ENCODE measurements around the gene DGKB. TPM values are rescaled to one million over a fixed set of nuclear protein-coding genes. Genes with fewer than 3 reads are reported as not detected.

Gene DGKB
- total RNA-seq, 4 donors from 2014 or later: 0.27 to 0.88 (median 0.76) TPM; not detected in 1

DNA sequence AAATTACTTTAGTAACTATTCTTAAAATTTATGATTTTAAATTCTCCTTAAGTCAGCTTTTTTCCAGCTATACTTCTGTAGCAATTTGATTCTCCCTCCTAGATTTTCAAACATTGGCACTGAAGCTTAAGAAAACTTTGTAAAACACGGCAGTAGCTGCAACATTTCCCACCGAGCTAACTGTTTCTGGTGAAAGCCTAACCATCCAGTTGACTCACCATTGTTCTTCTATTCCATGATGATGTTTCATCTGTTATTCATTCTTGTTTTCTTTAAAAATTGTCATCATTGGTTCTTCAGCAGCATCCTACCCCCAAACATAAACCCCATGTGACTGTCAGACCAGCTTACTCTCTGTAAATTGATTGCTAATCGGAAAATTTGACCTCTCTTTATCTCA is 312.3 kb downstream of the DGKB start:
- Histone ChIP-seq H3K4me3 (no peak overlapping the region), H3K9me3 (no peaks in the 10 kb centered on the region), H3K27me3 (no peaks in the 10 kb centered on the region), H3K36me3 (no peaks in the 10 kb centered on the region), H3K4me1 (no peaks in the 10 kb centered on the region), H3K27ac (no peak overlapping the region)
- no peak for DNase-seq
- TF ChIP-seq POLR2A (IDR thresholded peaks at IDR 0.05): no peak
- TF ChIP-seq, protein P1, sequence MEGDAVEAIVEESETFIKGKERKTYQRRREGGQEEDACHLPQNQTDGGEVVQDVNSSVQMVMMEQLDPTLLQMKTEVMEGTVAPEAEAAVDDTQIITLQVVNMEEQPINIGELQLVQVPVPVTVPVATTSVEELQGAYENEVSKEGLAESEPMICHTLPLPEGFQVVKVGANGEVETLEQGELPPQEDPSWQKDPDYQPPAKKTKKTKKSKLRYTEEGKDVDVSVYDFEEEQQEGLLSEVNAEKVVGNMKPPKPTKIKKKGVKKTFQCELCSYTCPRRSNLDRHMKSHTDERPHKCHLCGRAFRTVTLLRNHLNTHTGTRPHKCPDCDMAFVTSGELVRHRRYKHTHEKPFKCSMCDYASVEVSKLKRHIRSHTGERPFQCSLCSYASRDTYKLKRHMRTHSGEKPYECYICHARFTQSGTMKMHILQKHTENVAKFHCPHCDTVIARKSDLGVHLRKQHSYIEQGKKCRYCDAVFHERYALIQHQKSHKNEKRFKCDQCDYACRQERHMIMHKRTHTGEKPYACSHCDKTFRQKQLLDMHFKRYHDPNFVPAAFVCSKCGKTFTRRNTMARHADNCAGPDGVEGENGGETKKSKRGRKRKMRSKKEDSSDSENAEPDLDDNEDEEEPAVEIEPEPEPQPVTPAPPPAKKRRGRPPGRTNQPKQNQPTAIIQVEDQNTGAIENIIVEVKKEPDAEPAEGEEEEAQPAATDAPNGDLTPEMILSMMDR (IDR thresholded peaks at IDR 0.05): no peak

DNA sequence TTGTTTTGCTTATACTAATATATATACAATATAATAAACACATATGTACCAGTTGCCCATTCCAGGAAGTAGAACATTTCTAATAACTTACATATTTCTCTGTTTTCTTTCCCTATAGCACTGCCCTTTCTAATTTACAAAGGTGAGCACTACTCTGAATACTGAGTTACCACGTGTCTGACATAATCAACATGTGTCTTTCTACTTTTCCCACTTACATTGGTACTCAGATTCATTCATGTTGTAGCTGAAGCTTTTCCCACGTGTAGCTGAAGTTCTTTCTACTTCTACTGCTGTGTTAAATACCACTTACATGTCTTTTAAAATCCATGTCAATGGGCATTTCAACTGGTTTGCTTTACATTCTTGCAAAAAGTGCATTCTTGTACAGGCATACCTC is 317.3 kb downstream of the DGKB start:
- Histone ChIP-seq H3K27ac (no peak overlapping the region), H3K36me3 (no peaks in the 10 kb centered on the region)
- TF ChIP-seq, protein P1 (IDR thresholded peaks at IDR 0.05): no peak
- TF ChIP-seq POLR2A (IDR thresholded peaks at IDR 0.05): no peak

DNA sequence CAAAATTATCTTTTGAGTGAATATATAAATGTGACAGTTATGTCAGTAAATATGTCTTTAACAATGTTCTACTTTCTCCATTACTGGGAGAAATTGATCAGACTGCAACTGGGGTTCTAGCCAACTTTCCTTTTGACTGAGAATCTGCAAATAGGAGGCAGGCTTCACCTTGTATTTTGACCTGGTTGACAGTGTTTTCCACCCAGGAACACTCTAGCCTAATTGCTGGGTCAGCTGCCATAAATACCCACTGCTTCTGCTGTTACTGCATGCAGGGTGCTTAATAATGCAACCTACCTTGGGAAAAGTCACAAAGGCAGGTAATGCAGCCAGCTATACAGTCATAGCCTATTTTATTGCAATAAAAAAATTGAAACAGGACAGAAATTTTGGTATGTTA is 319.0 kb downstream of the DGKB start:
- Histone ChIP-seq H3K36me3 (no peaks in the 10 kb centered on the region), H3K27ac (no peak overlapping the region), H3K4me1 (no peaks in the 10 kb centered on the region), H3K9me3 (no peaks in the 10 kb centered on the region), H3K27me3 (no peaks in the 10 kb centered on the region), H3K4me3 (no peak overlapping the region)
- TF ChIP-seq, protein P1 (IDR thresholded peaks at IDR 0.05): no peak
- TF ChIP-seq POLR2A (IDR thresholded peaks at IDR 0.05): no peak
- no peak for DNase-seq

More for the DNA sequence above, 317.3 kb downstream of the DGKB start:
- Histone ChIP-seq H3K4me1 (no peaks in the 10 kb centered on the region), H3K27me3 (no peaks in the 10 kb centered on the region), H3K4me3 (no peak overlapping the region), H3K9me3 (no peaks in the 10 kb centered on the region)
- no peak for DNase-seq

DNA sequence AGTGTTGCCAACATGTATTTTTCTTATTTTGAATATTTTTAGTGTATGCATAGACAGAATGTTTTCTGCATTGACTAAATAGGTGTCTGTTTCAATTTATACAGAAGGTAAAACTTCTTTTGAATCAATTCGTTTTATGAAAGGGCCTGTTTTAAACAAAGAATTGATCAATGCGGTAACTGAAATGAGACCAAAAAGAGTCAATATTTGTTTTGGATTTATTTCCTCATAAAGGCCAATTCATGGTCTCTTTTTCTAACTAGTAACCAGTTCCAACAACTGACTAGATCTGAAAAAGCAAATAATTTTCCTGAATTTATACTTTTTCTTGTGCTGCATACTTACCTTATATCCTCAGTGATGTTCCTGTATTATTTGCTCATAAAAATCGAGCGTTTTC is 320.5 kb downstream of the DGKB start:
- Histone ChIP-seq H3K27me3 (no peaks in the 10 kb centered on the region), H3K36me3 (no peaks in the 10 kb centered on the region), H3K27ac (no peak overlapping the region), H3K4me3 (no peak overlapping the region), H3K4me1 (no peaks in the 10 kb centered on the region), H3K9me3 (no peaks in the 10 kb centered on the region)
- no peak for TF ChIP-seq POLR2A (IDR thresholded peaks at IDR 0.05)
- TF ChIP-seq, protein P1 (IDR thresholded peaks at IDR 0.05): no peak
- no peak for DNase-seq

DNA sequence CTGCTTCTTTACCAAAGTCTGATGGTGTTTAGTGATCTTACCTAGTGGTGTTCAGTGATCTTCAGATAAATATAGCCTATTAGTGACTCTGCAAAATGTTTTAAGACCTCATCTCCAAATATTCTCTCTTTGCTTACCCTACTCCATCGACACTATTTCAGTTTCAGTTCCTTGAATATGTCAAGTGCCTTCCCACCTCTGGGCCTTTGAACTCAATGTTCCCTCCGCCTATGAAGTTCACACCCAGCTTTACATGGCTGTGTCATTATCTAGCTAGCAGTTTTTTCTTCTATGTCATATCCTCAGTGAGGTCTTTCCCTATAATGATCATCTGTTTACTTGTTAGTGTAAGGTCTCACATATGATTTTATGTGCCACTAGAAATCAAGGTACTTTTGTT is 322.6 kb downstream of the DGKB start:
- H3K27me3 ChIP-seq: no peaks in the 10 kb centered on the region
- no peaks in the 10 kb centered on the region for H3K4me1 ChIP-seq
- H3K9me3 ChIP-seq: no peaks in the 10 kb centered on the region
- no peak overlapping the region for H3K4me3 ChIP-seq
- H3K27ac ChIP-seq: no peak overlapping the region
- TF ChIP-seq, protein P1 (IDR thresholded peaks at IDR 0.05): no peak
- no peak for TF ChIP-seq POLR2A (IDR thresholded peaks at IDR 0.05)
- no peak for DNase-seq
- no peaks in the 10 kb centered on the region for H3K36me3 ChIP-seq

DNA sequence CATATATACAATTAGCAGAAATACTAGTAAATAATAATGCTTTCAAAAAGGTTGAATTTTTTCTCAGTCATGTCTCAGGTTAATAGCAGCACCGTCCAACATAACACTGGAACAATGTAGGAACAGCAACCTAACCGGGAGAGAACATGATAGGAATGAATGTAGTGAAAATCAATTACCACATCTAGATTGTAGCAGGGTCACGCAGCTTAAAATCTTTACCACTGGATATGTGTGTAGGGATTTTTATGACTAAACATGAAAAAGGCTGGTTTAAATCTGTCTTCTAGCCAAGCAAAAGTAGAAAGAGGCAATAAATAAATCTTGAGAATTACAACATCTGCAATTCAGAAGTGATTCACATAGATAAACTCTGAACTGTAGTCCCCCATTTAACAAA is 326.0 kb downstream of the DGKB start:
- H3K27me3 ChIP-seq: no peaks in the 10 kb centered on the region
- H3K4me3 ChIP-seq: no peak overlapping the region
- no peaks in the 10 kb centered on the region for H3K4me1 ChIP-seq
- no peak for DNase-seq
- H3K27ac ChIP-seq: no peak overlapping the region
- TF ChIP-seq POLR2A (IDR thresholded peaks at IDR 0.05): no peak
- TF ChIP-seq, protein P1 (IDR thresholded peaks at IDR 0.05): no peak
- no peaks in the 10 kb centered on the region for H3K36me3 ChIP-seq
- H3K9me3 ChIP-seq: no peaks in the 10 kb centered on the region
